Raji (cell line): Measurements from ENCODE around the gene P3H1.

ENCODE experiments used
- POLR2A ChIP-seq: IDR thresholded peaks from 2 replicates; pipeline ENCODE4 v1.6.1; 2011; ENCODE audit warnings: low read depth, low read length, control low read depth; ENCODE audit not compliant: insufficient read depth

Gene P3H1

GRCh38 chr1:42730002-42730401 lies 36.8 kb downstream of the P3H1 start:
- TF ChIP-seq POLR2A: no peak

- no peak for TF ChIP-seq POLR2A
Measured at GRCh38 chr1:42723511-42723910, 43.3 kb downstream of the P3H1 start.

GRCh38 chr1:42721926-42722325 lies 44.9 kb downstream of the P3H1 start:
- TF ChIP-seq POLR2A: no peak

- TF ChIP-seq POLR2A: no peak
Measured at GRCh38 chr1:42720868-42721267, 46.0 kb downstream of the P3H1 start.

GRCh38 chr1:42713293-42713692 lies 53.5 kb downstream of the P3H1 start:
- TF ChIP-seq POLR2A: no peak

- no peak for TF ChIP-seq POLR2A
Measured at GRCh38 chr1:42703888-42704464, 62.9 kb downstream of the P3H1 start.

GRCh38 chr1:42700006-42700405 lies 66.8 kb downstream of the P3H1 start:
- TF ChIP-seq POLR2A: no peak

GRCh38 chr1:42698081-42698813 lies 68.6 kb downstream of the P3H1 start:
- TF ChIP-seq POLR2A: no peak
